ENCODE results near the gene GPRASP1.
A peak's percentile ranks its signal among the peaks of the same experiment; 100 is the strongest.
"Not testable (repeated sequence)": the region's sequence is repeated elsewhere in the genome, so short reads cannot be mapped to it uniquely, and the experiment has no call there.

GPRASP1 gene, protein sequence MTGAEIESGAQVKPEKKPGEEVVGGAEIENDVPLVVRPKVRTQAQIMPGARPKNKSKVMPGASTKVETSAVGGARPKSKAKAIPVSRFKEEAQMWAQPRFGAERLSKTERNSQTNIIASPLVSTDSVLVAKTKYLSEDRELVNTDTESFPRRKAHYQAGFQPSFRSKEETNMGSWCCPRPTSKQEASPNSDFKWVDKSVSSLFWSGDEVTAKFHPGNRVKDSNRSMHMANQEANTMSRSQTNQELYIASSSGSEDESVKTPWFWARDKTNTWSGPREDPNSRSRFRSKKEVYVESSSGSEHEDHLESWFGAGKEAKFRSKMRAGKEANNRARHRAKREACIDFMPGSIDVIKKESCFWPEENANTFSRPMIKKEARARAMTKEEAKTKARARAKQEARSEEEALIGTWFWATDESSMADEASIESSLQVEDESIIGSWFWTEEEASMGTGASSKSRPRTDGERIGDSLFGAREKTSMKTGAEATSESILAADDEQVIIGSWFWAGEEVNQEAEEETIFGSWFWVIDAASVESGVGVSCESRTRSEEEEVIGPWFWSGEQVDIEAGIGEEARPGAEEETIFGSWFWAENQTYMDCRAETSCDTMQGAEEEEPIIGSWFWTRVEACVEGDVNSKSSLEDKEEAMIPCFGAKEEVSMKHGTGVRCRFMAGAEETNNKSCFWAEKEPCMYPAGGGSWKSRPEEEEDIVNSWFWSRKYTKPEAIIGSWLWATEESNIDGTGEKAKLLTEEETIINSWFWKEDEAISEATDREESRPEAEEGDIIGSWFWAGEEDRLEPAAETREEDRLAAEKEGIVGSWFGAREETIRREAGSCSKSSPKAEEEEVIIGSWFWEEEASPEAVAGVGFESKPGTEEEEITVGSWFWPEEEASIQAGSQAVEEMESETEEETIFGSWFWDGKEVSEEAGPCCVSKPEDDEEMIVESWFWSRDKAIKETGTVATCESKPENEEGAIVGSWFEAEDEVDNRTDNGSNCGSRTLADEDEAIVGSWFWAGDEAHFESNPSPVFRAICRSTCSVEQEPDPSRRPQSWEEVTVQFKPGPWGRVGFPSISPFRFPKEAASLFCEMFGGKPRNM (N-terminal part only)

DNA sequence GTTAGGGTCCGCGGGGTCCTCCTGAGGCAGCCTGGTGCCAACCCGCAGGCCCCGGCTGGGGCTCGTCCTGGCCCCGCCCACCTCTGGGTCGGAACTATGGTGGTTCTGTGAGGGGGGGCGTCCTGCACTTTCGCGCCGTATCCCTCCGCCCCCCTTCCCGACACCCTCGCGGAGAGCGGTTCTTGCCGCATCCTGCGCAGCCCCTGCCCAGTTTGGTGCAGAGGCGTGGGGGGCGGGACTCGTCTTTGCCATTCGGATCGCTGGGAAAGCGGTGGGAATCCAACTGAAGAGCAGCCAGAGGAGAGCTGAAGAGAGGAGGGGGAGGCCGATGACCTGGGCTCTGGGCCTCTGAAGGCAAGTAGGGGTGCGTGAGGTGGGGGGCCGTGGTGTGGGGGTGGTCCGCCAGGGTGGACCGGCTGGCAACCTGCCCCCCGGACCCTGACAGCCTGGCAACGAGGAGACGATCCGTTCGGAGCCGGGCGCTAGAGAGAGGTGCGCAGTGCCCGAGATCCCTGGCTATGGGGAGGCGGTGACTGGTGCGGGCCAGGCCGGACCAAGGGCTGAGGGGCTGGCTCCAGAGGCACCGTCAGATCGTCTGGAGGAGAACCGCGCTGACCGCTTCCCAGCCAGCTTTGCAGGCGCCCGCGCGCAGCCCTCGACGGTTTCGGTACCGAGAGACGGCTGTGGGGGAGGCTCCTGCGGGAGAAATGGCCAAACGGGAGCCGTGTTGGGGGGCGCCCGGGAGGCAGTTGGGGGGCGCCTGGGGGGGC is at the start of gene GPRASP1:
TSS of gene GPRASP1 (plus strand) at position 242 of the 770 bp plus-strand sequence. CDS start 2,431 bp downstream, outside the sequence.
- DNase-seq, result no peak

DNA sequence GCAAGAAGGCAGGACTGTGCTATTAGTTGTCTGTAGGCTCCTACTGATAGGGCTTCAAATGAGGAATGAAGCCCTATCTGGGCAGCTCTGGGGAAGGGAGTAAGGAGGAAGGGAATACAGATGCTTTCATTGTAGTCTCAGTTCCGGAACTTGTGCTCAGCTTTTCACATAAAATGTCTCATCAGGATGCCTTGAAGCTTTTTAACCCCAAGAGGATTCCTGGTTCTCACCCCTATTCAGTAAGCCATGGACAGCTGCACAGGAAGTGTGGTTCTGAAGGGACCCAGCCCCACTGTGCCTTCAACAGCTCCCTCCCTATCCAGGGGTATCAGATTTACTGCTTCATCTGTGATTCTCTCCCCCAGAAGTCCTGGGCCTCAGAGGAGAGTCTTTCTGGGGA is 47.0 kb upstream of the GPRASP1 start:
- no peak for DNase-seq

DNA sequence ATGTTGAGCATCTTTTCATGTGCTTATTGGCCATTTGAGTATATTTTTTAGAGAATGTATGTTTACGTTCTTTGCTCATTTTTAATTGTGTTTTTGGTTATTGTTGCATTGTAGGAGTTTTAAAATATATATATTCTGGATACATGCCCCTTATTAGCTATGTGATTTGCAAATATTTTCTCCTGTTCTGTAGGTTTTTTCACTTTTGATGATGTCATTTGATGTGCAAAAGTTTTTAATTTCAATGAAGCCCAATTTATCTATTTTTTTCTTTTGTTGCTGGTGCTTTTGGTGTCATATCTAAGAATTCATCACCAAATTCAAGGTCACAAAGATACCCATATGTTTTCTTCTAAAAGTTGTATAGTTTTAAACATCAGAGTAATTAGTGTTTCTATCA is 45.2 kb upstream of the GPRASP1 start:
- DNase-seq, result no peak

DNA sequence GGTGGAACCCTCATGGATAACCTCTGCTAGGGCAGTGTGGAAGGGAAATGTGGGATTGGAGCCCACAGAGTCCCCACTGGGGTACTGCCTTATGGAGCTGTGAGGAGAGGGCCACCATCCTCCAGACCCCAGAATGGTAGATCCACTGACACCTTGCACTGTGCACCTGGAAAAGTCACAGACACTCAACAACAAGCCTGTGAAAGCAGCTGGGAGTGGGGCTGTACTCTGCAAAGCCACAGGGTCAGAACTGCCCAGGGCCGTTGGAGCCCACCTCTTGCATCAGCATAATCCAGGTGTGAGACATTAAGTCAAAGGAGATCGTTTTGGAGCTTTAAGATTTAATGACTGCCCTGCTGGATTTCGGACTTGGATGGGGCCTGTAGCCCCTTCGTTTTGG is 40.4 kb upstream of the GPRASP1 start:
- no peak for DNase-seq

DNA sequence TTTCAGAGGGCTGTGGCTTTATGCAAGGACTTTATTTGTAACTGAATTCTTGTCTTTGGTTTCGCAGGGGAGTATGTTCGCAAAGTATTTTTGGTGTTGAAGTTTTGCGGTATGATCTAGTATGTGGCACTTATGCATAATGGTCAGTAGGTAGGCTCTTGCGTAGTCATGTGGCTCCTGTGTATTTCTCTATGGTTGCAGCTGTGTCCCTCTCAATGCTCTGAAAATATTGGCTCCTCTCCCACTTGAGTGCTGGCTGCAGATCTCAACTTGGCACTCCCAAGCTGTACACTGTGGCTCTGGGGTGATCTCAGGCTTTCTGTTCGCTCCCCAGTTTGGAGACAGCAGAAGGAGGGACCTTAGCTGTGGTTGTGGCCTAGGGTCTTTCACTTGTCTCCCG is 27.2 kb upstream of the GPRASP1 start:
- no peak for DNase-seq

DNA sequence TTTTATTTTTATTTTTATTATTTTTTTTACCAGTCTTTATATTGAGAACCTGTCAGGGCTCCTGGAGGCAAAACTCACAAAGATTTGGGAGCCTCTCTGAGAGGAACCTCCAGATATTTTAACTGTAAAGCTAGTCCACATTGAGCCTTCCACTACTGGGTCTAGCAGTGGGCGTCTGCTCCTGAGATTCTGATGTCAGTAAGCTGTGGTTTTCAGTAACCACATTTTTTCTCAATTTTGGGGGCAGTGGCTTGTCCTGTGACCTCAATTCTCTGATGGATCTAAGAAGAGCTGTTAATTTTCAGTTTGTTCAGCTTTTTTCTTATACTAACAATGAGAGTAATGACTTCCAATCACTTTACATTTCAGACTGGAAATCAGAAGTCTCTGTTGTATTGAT is 23.6 kb upstream of the GPRASP1 start:
- no peak for DNase-seq

DNA sequence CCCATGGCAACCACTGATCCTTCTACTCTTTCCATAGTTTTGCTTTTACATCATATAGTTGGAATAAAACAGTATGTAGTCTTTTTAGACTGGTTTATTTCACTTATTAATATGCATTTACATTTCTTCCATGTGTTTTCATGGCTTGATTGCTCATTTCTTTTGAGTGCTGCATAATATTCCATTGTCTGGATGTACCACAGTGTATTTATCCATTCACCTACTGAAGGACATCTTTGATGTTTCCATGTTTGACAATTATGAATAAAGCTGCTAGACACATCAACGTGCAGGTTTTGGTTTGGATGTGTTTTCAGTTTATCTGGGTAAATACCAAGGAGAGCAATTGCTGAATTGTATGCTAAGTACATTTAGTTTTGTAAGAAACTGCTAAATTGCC is 13.7 kb upstream of the GPRASP1 start:
- no peak for DNase-seq

DNA sequence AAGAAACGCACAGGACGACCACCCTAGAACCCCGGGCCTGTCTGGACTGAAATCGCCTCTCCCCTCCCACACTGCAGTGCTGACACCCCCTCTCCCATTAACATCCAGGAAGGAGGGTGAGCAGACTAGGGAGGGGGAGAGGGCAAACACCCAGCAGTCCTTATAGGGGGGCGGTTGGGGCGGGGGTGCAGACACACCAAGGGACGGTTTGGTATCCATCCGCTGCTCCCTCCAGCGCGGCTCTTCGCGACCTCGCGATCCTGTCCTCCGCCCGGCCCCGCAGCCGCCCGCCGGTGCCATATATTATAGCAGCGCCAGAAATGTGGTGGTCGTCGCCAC is 411 bp upstream of the GPRASP1 start:
- no peak for DNase-seq

DNA sequence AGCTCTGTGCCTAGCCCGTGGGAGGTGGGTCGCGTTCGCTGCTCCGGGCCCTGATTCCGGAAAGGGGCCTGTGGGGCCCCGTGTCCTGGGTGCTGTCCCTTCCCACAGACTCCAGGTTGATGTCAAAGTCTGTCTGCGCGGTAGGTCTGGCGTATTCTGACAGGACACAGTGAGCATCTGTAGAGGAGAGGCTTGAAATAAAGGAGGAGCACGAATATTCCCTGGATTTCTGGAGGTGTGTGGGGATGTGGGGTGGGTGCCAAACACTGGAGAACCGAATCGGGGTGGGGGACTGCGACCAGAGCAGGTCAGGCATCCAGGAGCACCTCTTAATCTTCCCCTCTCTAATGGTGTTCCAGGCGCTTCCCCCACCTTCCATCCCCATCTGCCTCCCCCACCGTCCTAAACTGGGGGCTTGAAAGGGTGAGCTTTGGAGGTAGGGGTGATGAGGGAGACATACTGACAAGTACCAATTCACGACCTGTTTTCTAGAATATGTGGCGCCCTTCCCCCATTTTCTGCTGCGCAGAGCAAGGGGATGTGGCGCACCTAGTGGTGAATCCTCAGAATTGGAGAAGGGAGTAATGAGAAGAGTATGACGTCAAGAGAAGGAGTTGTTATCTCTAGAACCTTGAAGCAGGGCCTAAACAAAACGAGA is 877 bp downstream of the GPRASP1 start:
- no peak for DNase-seq

DNA sequence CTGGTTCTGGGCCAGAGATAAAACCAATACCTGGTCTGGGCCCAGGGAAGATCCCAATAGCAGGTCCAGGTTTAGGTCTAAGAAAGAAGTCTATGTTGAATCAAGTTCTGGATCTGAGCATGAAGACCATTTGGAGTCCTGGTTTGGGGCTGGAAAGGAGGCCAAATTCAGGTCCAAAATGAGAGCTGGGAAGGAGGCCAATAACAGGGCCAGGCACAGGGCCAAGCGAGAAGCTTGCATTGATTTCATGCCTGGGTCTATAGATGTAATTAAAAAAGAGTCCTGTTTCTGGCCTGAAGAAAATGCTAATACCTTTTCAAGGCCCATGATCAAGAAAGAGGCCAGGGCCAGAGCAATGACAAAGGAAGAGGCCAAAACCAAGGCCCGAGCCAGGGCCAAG is 3.4 kb downstream of the GPRASP1 start:
- no peak for DNase-seq

DNA sequence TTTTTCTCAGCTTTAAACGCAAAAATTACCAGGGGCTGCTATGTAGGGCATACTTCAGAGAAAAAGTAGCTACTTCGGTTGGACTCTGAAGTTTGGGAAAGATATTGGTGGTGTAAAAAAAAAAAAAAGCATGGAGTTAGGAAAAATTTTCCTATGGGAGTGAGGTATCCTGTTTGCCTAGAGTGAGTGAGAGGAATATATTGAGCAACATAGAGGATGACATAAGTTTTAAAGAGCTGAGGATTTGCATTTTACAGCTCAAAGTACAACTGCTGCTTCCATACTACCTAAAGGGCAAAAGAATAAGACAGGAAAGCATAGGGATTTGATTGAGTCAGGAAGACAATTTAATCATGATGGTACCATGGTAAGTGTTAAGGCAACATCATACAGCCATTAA is 7.3 kb downstream of the GPRASP1 start:
- no peak for DNase-seq

DNA sequence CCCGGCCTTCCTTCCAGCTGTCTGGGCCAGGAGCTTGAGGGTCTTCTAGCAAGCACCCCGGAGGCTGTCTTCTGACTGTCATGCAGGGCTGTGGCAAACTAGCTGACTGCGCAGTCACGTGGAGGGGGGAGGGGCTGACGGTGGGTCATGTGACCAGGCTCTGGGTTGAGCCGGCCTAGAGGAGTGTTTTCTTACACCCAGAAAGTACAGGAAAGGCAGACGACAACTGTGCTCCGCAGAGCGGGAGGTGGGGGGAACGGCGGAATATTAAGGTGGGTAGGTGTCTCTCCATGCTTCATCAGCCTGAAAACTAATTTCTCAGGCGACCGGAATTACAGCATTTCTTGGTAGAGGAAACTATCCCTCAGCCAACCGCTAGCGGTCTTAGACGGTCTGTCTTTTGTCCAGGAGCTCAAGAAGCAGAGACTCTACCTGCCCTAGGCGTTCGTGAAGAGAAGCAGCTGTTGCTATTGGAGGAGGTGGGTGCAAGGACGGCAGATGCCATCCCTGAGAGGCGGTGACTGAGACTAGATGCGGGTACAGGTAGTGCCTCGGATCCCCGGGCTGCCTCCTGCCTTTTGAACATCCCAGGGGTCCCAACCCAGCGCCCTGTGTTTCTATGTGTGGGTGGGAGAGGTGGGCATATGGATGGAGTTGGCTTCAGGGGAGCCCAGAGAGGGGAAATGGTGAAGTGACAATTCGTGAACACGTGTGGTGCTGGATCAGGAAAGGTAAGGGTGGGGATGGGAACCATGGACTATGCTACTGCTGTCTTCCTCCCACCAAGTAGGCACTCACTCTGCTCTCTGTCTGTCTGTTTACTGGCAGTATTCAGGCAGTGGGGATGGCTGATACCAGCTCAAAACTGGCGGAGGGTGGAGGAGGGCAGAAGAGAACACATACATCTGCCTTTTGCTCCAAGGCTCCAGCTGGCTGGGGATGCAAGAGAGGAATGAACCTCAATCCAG is 8.8 kb downstream of the GPRASP1 start:
- DNase-seq, result peak; percentile 0

DNA sequence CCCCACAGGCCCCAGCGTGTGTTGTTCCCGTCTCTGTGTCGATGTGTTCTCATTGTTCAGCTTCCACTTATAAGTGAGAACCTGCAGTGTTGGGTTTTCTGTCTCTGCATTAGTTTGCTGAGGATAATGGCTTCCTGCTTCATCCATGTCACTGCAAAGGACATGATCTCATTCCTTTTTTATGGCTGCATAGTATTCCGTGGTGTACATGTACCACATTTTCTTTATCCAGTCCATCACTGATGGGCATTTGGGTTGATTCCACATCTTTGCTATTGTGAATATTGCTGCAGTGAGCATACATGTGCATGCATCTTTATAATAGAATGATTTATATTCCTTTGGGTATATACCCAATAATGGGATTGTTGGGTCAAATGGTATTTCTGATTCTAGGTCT is 12.5 kb downstream of the GPRASP1 start:
- DNase-seq, result not testable (repeated sequence)

DNA sequence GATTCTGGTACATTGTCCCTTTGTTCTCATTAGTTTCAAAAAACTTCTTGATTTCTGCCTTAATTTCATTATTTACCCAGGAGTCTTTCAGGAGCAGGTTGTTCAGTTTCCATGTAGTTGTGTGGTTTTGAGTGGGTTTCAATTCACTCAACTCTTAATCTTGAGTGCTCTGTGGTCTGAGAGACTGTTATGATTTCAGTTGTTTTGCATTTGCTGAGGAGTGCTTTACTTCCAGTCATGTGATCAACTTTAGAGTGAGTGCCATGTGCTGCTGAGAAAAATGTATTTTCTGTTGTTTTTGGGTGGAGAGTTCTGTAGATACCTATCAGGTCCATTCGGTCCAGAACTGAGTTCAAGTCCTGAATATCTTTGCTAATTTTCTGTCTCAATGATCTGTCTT is 15.8 kb downstream of the GPRASP1 start:
- not testable (repeated sequence) for DNase-seq

DNA sequence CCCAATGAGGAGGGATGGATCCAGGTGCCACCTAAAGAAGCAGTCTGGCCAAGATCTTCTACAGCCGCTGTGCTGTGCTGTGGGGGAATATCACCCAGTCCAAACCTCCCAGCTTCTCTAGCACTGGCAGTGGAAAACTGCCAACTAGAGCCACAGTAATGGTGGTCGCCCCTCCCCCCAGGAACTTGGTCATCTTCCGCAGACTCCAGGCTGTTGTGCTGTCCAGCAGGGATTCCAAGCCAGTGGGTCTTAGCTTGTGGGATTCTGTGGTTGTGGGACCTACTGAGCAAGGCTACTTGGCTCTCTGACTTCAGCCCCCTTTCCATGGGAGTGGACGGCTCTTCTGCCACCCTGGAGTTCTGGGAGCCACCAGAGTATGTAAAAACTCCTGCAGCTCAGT is 18.2 kb downstream of the GPRASP1 start:
- DNase-seq, result no peak

DNA sequence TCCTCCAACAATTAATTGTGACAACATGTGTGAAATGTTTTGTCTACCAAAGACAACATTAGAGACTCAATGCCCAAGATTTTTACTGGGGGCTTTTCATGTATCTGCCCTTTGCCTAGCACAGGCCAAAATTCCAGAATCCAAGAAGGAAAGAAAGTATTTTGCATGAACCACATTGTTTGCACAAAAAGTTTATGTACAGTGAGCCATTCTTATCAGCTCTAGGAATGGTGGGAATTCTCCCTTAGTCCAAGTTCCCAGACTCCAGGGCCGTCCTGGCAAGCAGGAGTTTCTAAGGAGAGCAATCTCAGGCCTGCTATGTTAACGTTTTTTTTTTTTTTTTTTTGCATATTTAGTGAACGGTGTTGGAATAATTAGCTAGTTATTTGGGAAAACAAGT is 21.6 kb downstream of the GPRASP1 start:
- no peak for DNase-seq

DNA sequence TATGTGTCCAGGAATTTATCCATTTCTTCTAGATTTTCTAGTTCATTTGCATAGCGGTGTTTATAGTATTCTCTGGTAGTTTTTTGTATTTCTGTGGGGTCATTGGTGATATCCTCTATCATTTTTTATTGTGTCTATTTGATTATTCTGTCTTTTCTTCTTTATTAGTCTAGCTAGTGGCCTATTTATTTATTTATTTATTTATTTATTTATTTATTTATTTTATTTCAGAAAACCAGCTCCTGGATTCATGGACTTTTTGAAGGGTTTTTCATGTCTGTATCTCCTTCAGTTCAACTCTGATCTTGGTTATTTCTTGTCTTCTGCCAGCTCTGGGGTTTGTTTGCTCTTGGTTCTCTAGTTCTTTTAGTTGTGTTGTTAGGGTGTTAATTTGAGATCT is 26.2 kb downstream of the GPRASP1 start:
- DNase-seq, result not testable (repeated sequence)

DNA sequence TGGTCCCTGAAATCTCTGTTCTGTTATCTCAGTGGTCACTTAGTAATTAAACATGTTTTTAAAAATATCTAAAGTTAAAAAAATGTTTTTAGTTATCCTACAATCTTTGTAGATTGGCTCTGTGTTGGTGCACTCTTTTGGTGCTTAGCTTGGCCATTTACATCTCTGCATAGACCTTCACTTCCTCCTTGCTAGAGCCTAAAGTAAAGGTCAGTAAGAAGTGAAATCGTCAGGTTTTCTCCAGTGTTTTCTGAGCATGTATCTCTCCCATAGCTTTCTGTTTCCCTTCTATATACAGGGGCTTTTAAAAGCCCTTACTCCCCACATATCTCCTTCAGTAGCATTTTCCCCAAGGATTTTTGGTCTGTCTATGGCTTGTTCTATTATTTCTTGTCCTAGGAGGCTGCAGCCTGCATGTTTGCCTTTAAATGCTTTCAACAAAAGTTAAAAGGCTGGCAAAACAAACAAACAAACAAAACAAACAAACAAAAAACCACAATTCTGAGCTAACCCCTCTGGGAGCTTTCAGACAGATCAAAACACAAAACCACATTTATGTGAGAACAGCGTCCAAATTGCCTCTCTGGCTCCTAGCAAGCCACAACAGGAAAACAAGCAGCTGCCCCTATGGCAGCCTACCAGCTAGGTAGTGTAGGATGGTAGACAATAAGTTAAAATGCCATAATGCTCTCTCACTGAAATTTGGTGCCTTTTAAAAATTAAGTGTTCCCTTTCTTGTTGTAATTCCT is 33.7 kb downstream of the GPRASP1 start:
- no peak for DNase-seq

DNA sequence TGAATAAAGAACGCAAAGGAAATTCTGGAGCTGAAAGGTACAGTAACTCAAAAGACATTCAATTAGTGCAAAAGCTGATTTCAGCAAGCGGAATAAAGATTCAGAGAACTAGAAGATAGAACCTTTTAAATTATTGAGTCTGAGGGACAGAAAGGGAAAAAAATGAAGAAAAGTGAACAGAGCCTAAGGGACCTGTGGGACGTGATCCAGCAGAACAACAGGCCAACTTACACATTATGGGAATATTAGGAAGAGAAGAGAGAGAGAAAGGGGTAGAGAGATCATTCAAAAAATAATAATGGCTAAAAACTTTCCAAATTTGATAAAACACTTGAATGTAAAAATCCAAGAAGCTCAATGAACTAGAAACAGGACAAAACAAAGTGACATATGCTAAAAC is 43.5 kb downstream of the GPRASP1 start:
- DNase-seq, result no peak

DNA sequence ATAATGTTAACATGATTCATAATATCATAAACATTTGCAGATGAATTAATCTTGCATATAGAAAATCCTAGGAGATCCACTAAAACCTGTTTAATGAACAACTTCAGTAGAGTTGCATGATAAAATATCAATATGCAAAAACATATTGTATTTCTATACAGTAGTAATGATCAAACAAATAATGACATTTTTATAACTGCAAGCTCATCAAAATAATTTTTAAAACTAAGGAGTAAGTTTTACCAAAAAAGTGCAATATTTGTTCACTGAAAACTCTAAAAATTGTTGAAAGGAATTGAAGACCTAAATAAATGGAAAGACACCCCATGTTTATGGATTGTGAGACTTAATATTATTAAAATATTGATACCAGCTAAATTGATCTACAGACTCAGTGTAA is 45.0 kb downstream of the GPRASP1 start:
- no peak for DNase-seq

Measured in GF-D8 (cell line).